HG03108 (cell line): ENCODE results near the gene COL5A1.

ENCODE experiments used
- ATAC-seq: cut with Tn5 transposase; IDR thresholded peaks from one replicate; pipeline ENCODE4 v1.9.1; 2021; ENCODE audit warnings: moderate library complexity; ENCODE audit not compliant: unreplicated experiment

The COL5A1 gene

DNA sequence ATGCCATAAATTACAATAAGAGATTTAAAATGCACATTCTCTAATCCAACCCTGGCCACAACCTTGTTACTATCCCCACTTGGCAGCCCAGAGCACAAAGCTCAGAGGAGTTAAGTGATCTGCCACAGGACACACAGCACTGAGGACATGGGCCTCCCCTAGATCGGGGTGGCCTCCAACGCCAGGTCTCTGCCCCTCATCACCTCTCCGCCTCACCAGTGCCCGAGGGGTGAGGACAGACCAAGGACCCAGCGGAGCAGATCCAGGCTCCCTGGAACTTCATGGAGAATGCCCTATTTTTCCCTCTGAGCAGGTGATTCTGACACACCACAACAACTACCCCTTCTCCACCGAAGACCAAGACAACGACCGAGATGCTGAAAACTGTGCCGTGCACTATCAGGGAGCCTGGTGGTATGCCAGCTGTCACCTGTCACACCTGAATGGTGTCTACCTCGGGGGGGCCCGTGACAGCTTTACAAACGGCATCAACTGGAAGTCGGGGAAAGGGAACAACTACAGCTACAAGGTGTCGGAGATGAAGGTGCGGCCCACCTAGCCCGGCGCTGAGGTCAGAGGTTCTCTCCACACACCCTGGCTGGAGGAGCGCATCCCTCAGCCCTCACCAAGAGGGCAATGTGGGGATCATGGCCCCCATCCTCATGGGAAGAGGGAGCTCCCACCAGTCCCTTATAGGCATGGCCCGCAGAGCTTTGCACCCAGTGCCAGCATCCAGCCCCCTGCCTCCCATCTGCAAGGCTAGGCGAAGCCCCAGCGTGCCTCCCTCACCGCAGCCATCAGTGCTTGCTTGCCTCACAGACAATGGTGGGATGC is 226.5 kb downstream of the COL5A1 start:
- ATAC-seq = no peak

DNA sequence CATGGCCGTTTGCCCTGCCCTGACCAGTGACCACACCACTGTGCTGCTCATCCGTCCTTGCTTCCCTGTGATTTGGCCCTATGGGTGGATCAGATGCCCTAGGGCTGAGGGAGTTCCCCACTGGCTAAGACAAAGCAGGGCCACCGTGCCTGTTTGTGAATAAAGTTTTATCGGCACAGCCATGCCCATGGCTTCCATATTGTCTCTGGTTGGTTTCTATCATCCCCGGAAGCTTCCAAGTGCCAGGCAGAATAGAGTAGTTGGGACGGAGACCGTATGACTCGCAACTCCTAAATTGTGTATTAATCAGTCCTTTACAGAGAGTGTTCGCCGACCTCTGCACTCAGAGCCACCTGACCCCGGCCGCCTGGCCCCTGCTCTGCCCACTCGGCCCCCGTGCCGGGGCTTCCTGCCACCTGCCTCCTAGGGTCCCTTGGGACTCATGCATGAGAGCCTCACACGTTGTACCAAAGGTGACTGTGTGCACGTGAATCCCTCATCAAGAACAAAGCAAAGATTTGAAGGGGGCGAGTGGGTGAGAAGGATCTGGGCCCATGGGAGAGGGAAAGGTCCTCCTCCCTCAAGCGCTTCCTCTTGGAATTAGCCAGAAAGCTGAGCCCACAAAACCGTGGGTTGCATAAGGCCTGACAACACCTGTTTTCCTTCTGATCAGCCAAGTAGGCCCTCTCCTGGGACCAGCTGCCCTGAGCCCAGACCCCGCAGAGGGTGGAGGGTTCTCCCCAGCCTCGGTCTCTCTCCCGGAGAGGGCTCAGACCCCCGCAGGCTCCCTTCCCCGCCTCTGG is 227.3 kb downstream of the COL5A1 start:
- no peak for ATAC-seq

DNA sequence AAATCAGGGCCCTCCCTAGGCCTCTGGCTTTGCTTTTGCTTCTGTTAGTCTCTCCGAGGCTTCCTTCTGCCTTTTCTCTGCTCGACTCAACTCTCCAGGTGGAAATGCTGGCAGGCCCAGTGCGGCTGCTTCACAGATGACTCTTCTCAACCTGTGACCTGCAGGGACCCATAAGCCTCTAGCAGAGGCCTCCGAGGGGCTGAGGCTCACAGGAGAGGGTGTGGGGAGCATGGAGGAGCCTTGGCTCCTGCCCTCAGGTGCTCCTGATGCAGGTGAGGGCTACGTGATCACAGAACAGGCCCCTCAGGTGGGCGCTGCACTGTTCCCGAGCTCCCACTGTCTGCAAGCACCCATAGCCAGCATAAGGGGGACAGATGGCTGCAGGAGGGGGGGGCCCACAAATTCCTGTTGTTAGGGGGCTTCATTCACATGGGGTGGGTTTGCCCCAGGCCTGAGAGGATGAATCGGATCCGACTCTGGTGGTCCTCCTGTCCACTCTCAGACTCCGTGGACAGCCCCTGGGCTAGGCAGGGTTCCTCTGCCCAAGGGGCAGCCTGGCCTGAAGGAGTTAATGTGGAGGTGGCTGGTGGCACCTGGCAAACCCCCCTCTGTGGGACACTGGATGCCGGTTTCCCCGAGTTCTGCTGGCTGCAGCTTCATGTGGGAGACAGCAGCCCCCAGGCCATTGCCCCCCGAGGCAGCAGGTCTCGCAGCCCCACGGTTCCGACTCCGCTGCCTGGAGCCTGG is 228.1 kb downstream of the COL5A1 start:
- ATAC-seq = no peak

DNA sequence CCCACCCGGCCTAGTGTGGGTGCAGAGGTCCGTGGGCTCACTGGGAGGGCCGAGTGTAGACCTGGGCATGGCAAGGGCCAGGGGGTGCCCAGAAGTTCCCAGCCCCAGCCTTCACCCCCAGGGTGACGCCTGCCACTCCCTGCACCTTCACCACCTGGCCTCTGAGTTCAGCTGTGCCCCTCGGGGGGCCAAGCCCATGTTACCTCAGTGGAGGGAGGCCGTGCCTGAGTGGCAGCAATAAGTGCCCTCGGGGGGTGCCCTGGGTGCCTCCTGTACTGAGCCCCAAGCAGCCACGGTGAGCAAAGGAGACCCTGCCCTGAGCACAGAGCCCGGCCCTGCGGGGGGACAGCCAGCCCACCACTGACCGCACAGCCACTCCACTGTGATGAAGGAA is 228.7 kb downstream of the COL5A1 start:
- no peak for ATAC-seq

DNA sequence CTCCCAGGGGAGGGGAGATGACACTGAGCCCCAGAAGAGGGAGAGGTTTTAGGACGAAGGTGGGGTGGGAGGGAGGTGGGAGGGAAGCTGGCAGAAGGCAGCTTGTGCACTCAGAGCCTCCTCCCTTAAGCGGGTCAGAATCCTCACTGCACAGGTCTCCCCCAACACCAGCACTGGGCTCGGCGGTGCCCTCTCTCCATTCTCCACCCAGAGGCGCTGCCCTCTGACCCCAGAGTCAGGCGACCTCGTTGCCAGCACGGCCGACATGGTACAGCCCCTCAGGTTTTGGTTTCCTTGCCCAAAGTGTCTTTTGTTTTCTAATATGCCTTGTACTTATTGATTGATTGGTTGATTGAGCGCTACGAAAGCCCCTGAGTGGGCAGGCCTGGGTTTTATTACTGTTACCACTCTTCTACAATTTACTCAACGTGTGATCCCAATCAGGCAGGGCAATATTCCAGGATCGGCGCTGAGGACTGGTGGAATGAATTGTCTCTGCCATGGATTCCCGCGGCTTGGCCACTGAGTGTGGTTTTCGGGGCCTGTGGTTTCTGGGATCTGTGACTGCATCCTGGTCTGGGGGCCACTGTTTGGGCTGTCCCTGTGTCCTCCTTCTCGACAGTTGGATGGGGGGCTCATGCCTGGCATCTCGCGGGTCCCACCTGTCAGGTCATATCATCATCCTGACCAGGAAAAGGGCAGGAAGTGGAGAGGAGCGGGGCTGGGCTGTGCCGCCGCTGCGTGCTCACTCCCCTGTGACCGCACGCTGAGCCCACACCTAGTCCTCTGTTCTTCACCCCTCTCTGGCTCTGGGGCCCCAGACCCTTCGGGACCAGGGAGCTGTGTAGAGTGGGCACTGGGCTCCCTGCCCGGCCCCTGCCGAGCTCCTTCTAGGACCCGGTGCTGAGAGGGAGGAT is 229.4 kb downstream of the COL5A1 start:
- ATAC-seq = no peak

DNA sequence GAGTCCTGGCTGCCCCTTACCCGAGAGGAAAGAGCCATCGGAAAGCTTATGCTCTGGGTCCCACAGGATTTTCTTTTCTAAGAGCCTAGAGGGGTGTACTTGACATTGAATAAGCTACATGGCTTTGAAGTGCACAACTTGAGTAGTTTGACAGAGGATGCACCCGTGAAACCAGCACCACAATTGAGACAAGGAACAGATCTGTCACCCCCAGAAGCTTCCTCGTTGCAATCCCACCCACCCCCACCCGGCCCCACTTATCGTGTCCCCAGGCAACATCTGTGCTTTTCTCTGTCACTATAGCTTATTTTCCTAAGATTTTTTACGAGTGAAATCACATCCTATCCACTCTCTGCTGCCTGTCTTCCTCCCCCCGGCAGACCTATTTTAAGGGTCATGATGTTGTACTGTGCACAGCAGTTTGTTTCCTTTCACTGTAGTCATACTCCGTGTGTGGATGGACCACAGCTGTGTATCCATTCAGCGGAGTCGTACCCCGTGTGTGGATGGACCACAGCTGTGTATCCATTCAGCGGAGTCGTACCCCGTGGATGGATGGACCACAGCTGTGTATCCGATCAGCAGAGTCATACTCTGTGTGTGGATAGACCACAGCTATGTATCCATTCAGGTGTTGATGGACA is 230.2 kb downstream of the COL5A1 start:
- no peak for ATAC-seq

DNA sequence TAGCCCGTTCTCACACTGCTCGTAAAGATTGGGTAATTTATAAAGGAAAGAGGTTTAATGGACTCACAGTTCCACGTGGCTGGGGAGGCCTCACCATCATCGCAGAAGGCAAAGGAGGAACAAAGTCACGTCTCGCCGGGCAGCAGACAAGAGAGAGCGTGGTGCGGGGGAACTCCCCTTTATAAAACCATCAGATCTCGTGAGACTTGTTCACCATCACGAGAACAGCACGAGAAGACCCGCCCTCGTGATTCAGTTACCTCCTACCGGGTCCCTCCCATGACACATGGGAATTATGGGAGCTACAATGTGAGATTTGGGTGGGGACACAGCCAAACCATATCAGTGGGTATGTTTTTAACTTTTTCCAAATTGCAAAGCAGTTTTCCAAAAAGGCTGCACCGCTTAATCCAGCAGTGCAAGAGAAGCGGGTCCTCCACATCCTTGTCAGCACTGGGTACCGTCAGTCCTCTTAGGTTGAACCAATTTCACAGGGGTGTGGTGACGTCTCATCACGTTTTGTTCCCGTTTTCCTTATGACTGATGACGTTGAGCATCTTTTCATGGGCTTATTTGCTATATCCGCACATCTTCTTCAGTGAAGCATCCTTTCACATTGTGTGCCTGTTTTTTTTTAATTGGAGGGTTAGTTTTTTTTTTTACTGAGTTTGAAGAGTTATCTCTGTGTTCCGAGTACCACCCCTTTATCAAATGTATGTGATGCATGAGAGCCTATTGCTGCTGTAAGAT is 231.1 kb downstream of the COL5A1 start:
- no peak for ATAC-seq

DNA sequence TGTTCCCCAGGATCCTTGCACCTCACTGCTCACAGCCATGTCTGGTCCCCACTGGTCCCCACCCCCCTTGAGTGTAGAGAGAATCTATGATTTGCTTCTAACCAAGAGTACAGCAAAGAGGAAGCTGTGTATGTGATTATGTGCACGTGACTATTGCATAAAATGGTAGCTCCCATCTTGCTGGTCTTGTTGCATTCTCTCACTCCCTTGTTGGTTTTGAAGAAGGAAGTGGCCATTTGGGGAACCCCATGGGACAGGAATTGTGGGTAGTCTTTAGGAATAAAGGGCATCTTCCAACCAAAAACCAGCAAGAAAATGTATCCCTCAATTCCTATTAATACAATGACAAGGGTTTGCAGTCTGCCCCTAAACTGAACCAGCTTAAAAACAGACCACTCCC is 233.8 kb downstream of the COL5A1 start:
- no peak for ATAC-seq

DNA sequence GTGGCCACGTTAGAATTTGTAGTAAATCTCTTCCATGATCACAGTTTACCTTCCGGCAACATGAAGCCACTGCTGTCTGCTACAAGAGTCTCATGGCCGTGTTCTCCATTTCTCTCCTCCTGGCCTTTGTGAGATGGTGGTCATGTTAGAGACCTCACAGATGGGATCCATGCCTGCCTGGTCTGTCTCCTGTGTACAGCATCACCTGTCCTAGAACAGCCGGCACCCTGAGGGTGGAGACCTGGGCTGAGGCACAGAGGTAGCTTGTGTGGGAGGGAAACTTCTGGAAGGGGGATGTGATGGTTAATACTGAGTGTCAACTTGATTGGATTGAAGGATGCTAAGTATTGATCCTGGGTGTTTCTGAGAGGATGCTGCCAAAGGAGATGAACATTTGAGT is 235.9 kb downstream of the COL5A1 start:
- ATAC-seq = no peak

DNA sequence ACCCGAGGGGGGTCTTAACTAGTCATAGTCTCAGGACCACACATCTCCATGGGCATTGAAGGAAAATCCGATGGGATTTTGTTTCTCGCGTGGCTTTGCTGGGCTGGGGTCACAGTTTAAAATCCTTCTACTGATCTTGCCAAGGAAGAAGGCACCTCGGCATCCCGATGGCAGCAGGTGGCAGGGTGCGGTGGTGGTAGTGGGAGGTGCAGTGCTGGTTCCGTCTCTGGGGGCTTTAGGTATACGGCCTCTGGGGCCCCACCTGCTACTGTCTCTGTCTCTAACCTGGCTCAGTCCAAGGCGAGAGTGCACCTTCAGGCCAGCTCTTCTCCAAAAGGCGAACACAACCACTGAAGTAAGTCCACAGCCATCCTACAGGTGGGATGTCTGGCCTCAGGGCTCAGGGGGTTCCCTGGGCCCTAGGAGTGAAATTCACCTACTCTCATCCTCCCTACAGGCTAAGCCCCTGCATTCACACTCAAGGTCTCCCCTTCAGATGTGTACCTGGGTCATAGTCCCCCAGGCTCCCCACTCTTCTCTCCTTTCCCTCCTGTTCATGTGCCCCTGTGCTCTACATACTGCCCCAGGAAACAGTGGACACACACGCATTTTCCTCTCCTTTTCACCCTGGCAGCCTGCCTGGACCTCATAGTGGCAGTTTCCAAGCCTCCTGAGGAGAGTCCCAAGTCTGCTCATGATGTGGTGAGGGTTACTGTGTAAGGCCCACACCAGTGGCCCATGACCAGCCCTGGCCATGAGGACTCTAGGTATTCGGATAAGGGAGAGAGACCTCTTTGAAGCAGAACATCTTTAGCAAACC is 238.3 kb downstream of the COL5A1 start:
- ATAC-seq = no peak

DNA sequence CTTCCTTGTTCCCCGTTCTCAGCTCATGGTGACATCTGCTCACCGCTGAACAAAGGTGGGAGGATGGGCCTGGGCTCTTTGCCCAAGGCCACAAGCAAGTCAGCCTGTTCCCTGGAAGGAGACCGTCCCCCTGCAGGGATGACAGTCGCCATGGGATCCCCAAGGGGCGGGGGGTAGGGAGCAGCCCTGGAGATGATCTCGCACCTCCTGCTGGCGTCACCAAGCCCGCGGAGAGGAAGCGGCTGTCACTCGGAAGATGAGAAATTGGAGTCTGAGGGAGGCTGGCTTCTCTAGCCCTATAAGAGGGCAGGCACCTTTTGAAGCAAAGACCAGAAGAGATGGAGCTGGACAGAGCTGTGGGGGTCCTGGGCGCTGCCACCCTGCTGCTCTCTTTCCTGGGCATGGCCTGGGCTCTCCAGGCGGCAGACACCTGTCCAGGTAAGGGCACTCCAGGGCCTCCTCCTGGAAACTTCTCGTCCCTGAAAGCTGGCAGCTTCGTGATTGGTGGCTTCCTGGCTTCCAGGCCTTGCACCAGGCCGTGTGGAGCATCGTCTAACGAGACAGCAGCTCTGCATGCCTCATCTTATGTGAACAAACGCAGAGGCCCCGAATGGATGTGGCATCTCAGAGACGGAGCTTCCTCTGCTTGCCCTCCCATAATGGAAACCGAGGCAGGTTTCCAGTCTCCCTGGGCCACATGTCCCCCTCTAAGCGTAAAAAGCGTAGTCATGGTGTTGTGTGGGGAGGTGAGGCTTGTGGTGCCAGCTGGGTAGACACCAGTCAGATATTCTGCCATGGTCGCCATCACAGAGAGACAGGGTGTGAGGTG is 239.1 kb downstream of the COL5A1 start, which contains the start of gene FCN2:
Gene FCN2 (plus strand): TSS at position 327 of the 829 bp plus-strand sequence. CDS start 12 bp downstream, at position 339.
- ATAC-seq = no peak

DNA sequence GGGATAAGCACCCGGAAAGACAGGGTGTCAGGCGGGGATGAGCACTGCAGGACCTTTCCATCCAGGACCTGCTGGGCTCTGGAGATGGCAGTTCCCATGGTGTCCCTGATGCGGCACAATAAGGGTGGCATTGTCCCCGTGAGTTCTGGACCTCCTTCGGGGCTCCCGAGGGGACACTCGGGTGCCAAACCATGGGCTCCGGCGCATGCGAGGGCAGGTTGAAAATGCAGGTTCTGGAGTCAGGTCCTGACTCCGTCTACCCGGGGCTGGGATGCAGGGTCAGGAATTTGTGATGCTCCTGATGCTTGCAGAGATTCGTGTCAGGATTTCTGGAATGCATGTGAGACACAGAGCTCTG is 239.7 kb downstream of the COL5A1 start:
- ATAC-seq = no peak

DNA sequence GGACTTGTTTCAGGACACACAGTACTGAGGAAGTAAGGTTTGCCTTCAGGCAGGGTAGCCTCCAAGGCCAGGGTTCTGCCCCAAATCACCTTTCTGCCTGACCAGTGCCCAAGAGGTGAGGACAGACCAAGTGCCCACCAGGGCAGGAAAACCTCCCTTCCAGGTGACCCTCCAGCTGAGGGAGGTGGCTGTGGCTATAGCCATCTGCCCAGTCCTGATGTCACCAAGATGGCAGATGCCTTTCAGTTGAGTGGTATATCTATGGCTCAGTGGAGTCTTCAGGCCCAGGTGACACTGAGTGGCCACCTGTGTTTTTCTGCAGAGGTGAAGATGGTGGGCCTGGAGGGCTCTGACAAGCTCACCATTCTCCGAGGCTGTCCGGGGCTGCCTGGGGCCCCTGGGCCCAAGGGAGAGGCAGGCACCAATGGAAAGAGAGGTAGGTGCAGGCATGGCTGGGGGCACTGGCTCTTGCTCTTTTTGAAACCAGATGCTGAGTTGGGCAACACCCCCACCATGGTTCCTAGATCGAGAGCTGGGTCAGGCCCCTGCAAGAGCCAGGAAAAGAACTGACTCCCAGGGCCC is 240.7 kb downstream of the COL5A1 start:
- no peak for ATAC-seq

DNA sequence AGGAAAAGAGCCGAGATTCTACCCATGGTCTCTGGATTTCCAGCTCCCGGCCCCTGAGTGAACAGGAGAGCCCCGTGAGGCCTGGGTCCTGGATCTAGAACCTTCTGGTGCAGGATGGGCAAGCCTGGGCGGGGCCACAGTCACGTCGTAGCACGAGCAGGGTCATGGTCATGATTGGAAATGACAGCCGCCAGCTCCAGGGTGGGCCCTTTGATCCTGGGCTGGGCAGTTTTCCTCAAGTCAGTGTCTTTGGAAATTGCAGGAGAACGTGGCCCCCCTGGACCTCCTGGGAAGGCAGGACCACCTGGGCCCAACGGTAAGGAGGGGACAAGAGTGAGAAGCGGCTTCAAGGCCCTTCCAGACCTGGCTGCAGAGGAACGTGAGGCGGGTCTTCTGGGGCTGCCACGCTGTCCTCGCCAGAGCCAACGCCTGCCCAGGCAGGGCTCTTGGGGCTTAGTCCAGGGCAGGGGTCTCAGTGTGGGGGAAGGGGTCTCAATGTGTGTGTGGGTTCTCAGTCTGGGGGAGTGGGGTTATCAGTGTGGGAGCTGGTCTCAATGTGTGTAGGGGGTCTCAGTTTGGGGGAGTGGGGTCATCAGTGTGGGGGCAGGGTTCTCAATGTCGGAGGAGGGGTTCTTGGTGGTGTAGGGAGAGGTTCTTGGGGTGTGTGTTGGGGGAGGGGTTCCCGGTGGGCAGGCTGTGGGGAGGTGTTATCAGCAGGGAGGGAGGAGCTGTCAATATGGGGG is 241.6 kb downstream of the COL5A1 start:
- ATAC-seq = no peak

DNA sequence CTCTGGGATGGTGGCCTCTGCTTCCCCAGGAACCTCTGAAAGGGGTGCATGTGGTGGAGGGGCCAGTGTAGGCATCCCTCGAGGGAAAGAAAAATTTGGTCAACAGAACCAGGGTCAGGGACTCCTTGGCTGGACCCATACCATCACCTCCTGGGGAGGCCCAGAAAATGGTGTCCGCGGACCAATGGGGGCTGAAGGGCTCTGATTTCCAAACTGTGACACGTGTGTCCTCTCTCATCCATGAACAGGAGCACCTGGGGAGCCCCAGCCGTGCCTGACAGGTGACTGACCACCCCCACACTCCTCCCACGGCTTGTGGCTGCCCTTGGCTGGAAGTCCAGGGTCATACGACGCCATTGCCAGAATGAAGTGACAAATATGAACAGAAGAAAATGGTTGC is 242.9 kb downstream of the COL5A1 start:
- no peak for ATAC-seq

DNA sequence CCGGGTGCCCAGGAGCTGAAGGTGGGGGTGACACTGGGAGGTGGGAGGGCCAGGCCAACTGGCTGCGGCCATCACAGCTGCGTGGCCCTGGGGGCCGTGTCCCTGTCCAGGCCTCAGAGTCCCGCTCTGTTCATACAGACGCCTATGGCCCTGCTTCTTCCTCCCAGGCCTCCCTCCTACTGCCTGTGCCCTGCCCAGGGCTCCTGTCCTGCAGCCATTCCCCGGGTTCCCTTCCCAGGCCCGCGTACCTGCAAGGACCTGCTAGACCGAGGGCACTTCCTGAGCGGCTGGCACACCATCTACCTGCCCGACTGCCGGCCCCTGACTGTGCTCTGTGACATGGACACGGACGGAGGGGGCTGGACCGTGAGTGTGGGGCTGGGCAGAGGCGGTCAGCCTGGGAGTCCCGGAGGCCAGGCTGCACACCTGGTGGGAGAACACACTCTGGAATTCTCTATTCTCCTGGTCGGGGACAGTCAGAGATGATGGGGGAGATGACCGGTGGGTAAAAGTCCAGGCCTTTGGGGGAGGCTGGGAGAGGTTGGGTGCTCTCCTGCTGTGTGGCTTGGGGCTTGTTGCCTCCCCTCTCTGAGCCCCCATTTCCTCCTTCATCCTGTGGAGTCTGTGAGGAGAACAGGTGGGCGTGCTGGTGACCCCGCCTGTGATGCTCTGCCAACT is 243.5 kb downstream of the COL5A1 start:
- no peak for ATAC-seq
